ENCODE results near the gene C16orf95. TPM values are rescaled to one million over a fixed set of nuclear protein-coding genes. Genes with fewer than 3 reads are reported as not detected.

C16orf95 gene
- polyA plus RNA-seq, 2 of the 4 experiments (the other 2 are of a cell fraction) = 3.5 to 6.3 TPM

- TF ChIP-seq RAD21 (conservative IDR thresholded peaks at IDR 0.05 in 1 of 2, IDR thresholded peaks at IDR 0.05 in 1 of 2) = no peak
- no peak for TF ChIP-seq POLR2A (IDR thresholded peaks at IDR 0.05; ENCODE audit: low read length)
- TF ChIP-seq CHD4 (IDR thresholded peaks at IDR 0.05; ENCODE audit: borderline replicate concordance) = no peak
- no peak for TF ChIP-seq ESRRA (IDR thresholded peaks at IDR 0.05; ENCODE audit: borderline replicate concordance, low read length)
- TF ChIP-seq MYC (IDR thresholded peaks at IDR 0.05; ENCODE audit: borderline replicate concordance, low read length) = no peak
- no peak for TF ChIP-seq JUNB (IDR thresholded peaks at IDR 0.05)
Observed at GRCh38 chr16:87303962-87304521, 13.2 kb downstream of the C16orf95 start (continued).

DNA sequence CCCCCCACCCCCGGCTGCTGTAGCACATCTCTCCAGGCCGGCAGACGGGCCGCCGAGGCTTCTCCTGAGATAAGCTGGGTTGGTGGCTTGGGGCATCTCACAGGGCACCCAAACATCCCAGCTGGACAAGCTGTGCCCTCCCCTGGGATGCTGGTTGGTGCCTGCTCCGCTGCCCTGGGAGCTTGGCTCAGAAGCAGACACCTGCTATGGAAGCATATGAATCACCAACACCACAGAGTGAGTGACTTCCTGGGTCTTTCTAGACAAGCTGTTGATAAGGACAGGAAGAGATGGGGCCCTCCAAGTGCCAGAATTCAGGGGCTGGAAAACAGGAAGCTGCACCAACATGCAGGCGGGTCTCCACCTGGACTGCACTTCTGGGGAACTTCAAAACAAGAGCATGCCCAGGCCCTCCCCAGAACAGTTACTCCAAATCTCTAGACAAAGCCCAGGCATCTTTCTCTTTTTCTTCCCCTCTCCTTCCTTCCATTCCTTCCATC, 13.7 kb downstream of the C16orf95 start:
- FAIRE-seq (no peak), ATAC-seq (no peak), DNase-seq (ENCODE audit: low read depth in 1 of 2, low spot score in 1 of 2) (no peak)
- Histone ChIP-seq H3K4me3 (no peak overlapping the region), H3K4me2 (no peak overlapping the region), H3K27ac (no peak overlapping the region), H3K9me3 (peaks cover 1% of the 10 kb centered on the region; the same call in 1 of the 3 replicates), H3K4me1 (no peaks in the 10 kb centered on the region)
- ChIA-PET POLR2A (no interaction called here), CTCF (interaction anchor here (0.8 to 5.2 kb wide), 5 partner anchors 12 to 240 kb away, joined by 3 to 19 read pairs (median 4); partner anchors contain the start of gene C16orf95)
- TF ChIP-seq BCL3 (IDR thresholded peaks at IDR 0.05) = no peak
- TF ChIP-seq RCOR1 (IDR thresholded peaks at IDR 0.05; ENCODE audit: low read depth, low read length) = no peak
- TF ChIP-seq TFCP2L1 (CRISPR knock-in tag; IDR thresholded peaks at IDR 0.05) = no peak
- no peak for TF ChIP-seq ZSCAN20 (CRISPR knock-in tag; IDR thresholded peaks at IDR 0.05)
- no peak for TF ChIP-seq NFE2L2 (conservative IDR thresholded peaks at IDR 0.05; ENCODE audit: low read length)
- no peak for TF ChIP-seq MYC (IDR thresholded peaks at IDR 0.05; ENCODE audit: borderline replicate concordance, low read length)
- TF ChIP-seq ZFP36 (IDR thresholded peaks at IDR 0.05; ENCODE audit: borderline replicate concordance, partially characterized antibody) = no peak
- TF ChIP-seq POLR2AphosphoS2 (conservative IDR thresholded peaks at IDR 0.05; ENCODE audit: low read length) = no peak
- TF ChIP-seq, protein P1, sequence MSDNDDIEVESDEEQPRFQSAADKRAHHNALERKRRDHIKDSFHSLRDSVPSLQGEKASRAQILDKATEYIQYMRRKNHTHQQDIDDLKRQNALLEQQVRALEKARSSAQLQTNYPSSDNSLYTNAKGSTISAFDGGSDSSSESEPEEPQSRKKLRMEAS (IDR thresholded peaks at IDR 0.05) = no peak
- no peak for TF ChIP-seq HDAC2 (IDR thresholded peaks at IDR 0.05)
- TF ChIP-seq FOXS1 (CRISPR knock-in tag; IDR thresholded peaks at IDR 0.05) = no peak
- TF ChIP-seq KDM5A (IDR thresholded peaks at IDR 0.05) = no peak
- no peak for TF ChIP-seq PBX3 (IDR thresholded peaks at IDR 0.05)
- 76% methylated on average over 3 of the region's 7 CpGs for WGBS (ENCODE audit: missing lambda C conversion rate)

GRCh38 chr16:87298857-87299465, 18.2 kb downstream of the C16orf95 start:
- H3K4me2 ChIP-seq = no peak overlapping the region
- CTCF ChIA-PET = interaction anchor here (0.9 to 2.3 kb wide), 7 partner anchors 11 to 534 kb away, joined by 3 to 8 read pairs (median 3); no protein-coding TSS in a partner anchor
- FAIRE-seq (no peak), ATAC-seq (no peak), DNase-seq (ENCODE audit: low read depth in 1 of 2, low spot score in 1 of 2) (no peak)
- POLR2A ChIA-PET = no interaction called here
- H3K4me1 ChIP-seq = no peaks in the 10 kb centered on the region
- no peak for TF ChIP-seq ZSCAN20 (CRISPR knock-in tag; IDR thresholded peaks at IDR 0.05)
- TF ChIP-seq, protein P1 (IDR thresholded peaks at IDR 0.05) = no peak
- no peak overlapping the region for H3K4me3 ChIP-seq
- 77% methylated on average over 13 of the region's 13 CpGs for WGBS (ENCODE audit: missing lambda C conversion rate)
- H3K9me3 ChIP-seq = no peaks in the 10 kb centered on the region
- no peak overlapping the region for H3K27ac ChIP-seq

All from A549 (cell line).